OCI-LY3 (cell line): Measurements from ENCODE around the gene TYW1B.
"Not testable (repeated sequence)": the region's sequence is repeated elsewhere in the genome, so short reads cannot be mapped to it uniquely, and the experiment has no call there.

Experiments used
- EZH2phosphoT487 ChIP-seq: fragments of 200-600 bp; shearing (Covaris generic); IDR thresholded peaks from 2 replicates; pipeline ENCODE4 v1.6.1; 2018; ENCODE audit warnings: antibody characterized with exemption, mixed run types, low read depth
- TF ChIP-seq, protein P1 (sequence below): fragments of 200-600, 300-600 bp; sonication (generic); IDR thresholded peaks from 2 replicates; pipeline ENCODE4 v1.5.1; 2014; ENCODE audit warnings: antibody characterized with exemption, low read length, low read depth

DNA sequence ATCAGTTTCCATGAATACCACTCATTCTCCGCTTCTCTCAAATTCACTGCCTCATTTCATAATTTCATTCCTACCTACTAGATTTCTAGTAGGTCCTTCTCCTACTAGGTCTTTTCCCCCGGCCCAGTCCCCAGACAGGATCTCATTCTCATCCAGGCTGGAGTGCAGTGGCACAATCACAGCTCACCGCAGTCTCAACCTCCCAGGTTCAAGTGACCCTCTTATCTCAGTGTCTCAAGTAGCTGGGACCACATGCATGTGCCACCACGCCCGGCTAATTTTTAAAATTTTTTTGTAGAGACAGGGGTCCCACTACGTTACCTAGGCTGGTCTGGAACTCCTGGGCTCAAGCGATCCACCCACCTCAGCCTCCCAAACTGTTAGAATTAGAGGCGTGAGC lies 132.5 kb downstream of the TYW1B start:
- TF ChIP-seq, protein P1, sequence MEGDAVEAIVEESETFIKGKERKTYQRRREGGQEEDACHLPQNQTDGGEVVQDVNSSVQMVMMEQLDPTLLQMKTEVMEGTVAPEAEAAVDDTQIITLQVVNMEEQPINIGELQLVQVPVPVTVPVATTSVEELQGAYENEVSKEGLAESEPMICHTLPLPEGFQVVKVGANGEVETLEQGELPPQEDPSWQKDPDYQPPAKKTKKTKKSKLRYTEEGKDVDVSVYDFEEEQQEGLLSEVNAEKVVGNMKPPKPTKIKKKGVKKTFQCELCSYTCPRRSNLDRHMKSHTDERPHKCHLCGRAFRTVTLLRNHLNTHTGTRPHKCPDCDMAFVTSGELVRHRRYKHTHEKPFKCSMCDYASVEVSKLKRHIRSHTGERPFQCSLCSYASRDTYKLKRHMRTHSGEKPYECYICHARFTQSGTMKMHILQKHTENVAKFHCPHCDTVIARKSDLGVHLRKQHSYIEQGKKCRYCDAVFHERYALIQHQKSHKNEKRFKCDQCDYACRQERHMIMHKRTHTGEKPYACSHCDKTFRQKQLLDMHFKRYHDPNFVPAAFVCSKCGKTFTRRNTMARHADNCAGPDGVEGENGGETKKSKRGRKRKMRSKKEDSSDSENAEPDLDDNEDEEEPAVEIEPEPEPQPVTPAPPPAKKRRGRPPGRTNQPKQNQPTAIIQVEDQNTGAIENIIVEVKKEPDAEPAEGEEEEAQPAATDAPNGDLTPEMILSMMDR = not testable (repeated sequence)
- not testable (repeated sequence) for TF ChIP-seq EZH2phosphoT487
